ENCODE measurements around the gene KIF1B. TPM values are rescaled to one million over a fixed set of nuclear protein-coding genes. Genes with fewer than 3 reads are reported as not detected.
"Not testable (repeated sequence)": the region's sequence is repeated elsewhere in the genome, so short reads cannot be mapped to it uniquely, and the experiment has no call there.

Gene KIF1B
- total and polyA plus RNA-seq, 7 donors: 4.8 to 78.4 (median 46.4) TPM

- no peaks in the 10 kb centered on the region for H3K9me3 ChIP-seq
- DNase-seq: no peak
- H3K27me3 ChIP-seq: no peaks in the 10 kb centered on the region
- H3K4me3 ChIP-seq: no peak overlapping the region
- no peak overlapping the region for H3K27ac ChIP-seq
- 92 to 95% methylated on average over 8 of the region's 8 CpGs for WGBS, 2 donors
- H3K4me1 ChIP-seq: peaks cover 0 to 6% (median 3%) of the 10 kb centered on the region in 4 donors
- intact Hi-C loops (cut with DNase I): no loop called here
- TF ChIP-seq POLR2A (IDR thresholded peaks at IDR 0.05) (no peak), EP300 (IDR thresholded peaks at IDR 0.05) (no peak), CTCF (IDR thresholded peaks at IDR 0.05) (no peak), POLR2AphosphoS5 (IDR thresholded peaks at IDR 0.05) (no peak)
- peaks cover 7 to 89% (median 43%) of the 10 kb centered on the region in 4 donors for H3K36me3 ChIP-seq
Measured at GRCh38 chr1:10374442-10374860, 164.1 kb downstream of the KIF1B start.

- peak; percentile 82 for DNase-seq
- peak in 2 of 4 donors; percentile 13 to 26 for TF ChIP-seq POLR2AphosphoS5 (IDR thresholded peaks at IDR 0.05)
- TF ChIP-seq CTCF (IDR thresholded peaks at IDR 0.05): peak; percentile 69 to 88 (median 75)
- Histone ChIP-seq H3K27ac (peak overlapping the region; percentile 63 to 73 (median 66)), H3K36me3 (peaks cover 7 to 60% (median 30%) of the 10 kb centered on the region in 4 donors)
- intact Hi-C loops (cut with DNase I): loop anchor here (1.0 kb wide), 1 partner anchor 53 kb away; the partner anchor contains the start of gene CENPS
- not testable (repeated sequence) for H3K4me1 ChIP-seq, H3K4me3 ChIP-seq, H3K27me3 ChIP-seq, H3K9me3 ChIP-seq
- WGBS, 2 donors: 39 to 51% methylated on average over 14 of the region's 14 CpGs
Measured at GRCh38 chr1:10377365-10378029, 167.1 kb downstream of the KIF1B start.

DNA sequence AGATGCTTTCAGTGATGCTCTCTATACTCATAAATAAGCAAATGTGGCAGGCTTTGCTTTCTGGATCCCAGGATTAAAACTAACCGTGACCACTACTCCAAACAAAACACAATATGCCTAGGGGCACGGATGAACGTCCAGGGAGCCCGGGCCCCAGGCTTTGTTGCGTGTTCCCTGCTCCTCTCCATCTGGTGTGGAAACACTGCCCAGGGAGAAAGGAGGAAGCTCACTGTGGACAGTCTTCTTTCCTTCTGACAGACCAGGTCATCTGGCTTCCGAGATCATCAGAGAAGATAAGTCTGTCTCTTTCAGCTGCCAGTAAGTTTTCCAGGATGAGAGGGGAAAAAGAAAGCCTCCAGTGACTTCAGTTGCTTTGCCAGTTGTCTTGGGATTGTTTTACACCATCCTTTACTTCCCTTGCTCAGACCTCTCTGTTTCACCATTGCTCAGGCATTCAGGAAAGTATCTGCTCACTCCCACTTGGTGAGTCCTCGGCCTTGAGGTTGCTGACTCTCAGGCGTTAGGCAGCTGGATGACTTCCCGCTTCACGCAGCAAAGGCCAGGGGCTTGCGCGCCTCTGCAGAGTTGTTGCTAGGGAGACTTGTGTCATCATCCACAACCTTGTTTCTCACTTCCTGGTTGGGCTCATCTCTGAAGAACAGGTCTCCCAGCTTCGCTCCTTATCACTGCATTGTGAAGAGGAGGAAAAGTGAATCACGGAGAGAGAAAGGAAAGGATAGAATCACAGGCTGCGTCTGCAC is 167.9 kb downstream of the KIF1B start:
- peaks cover 0 to 10% (median 3%) of the 10 kb centered on the region in 4 donors for H3K4me1 ChIP-seq
- no peak overlapping the region for H3K4me3 ChIP-seq
- WGBS, 2 donors: 83 to 87% methylated on average over 15 of the region's 15 CpGs
- TF ChIP-seq POLR2AphosphoS5 (IDR thresholded peaks at IDR 0.05): peak in 1 of 4 donors; percentile 16
- TF ChIP-seq CTCF (IDR thresholded peaks at IDR 0.05): no peak
- peaks cover 7 to 53% (median 30%) of the 10 kb centered on the region in 4 donors for H3K36me3 ChIP-seq
- intact Hi-C loops (cut with DNase I): no loop called here
- H3K9me3 ChIP-seq: no peaks in the 10 kb centered on the region
- DNase-seq: peak; percentile 69
- H3K27ac ChIP-seq: peak overlapping the region; percentile 63 to 73 (median 66)
- no peaks in the 10 kb centered on the region for H3K27me3 ChIP-seq

- no peak overlapping the region for H3K27ac ChIP-seq
- 92 to 93% methylated on average over 10 of the region's 10 CpGs for WGBS, 2 donors
Measured at GRCh38 chr1:10379101-10379620, 168.8 kb downstream of the KIF1B start.

More at GRCh38 chr1:10379101-10379620, 168.8 kb downstream of the KIF1B start:
- TF ChIP-seq EP300 (IDR thresholded peaks at IDR 0.05) (no peak), POLR2AphosphoS5 (IDR thresholded peaks at IDR 0.05) (no peak), POLR2A (IDR thresholded peaks at IDR 0.05) (no peak), CTCF (IDR thresholded peaks at IDR 0.05) (no peak)
- no peaks in the 10 kb centered on the region for H3K9me3 ChIP-seq
- no peak overlapping the region for H3K4me3 ChIP-seq
- peaks cover 0 to 10% (median 3%) of the 10 kb centered on the region in 4 donors for H3K4me1 ChIP-seq
- peaks cover 7 to 44% (median 23%) of the 10 kb centered on the region in 4 donors for H3K36me3 ChIP-seq
- DNase-seq: no peak
- intact Hi-C loops (cut with DNase I): no loop called here
- no peaks in the 10 kb centered on the region for H3K27me3 ChIP-seq

Measured in sigmoid colon (tissue), 7 donors.